Suprapubic skin (tissue), 4 donors: ENCODE results near the gene PTPRM.

Experiments
- EP300 ChIP-seq: sonication (generic); formaldehyde crosslinking; IDR thresholded peaks from one replicate; pipeline ENCODE4 v1.6.1; 2017; ENCODE audit warnings: antibody characterized with exemption
- POLR2A ChIP-seq, 2 donors: fragments of 450-650 bp; IDR thresholded peaks; one replicate each; pipeline ENCODE4 v1.6.1; 2017; ENCODE audit warnings: antibody characterized with exemption in 2 of 2, mild to moderate bottlenecking in 2 of 2, moderate library complexity in 2 of 2
- POLR2AphosphoS5 ChIP-seq, 3 donors: sonication (generic); formaldehyde crosslinking; IDR thresholded peaks; one replicate each; pipeline ENCODE4 v1.6.1; 2017; ENCODE audit warnings: antibody characterized with exemption in 3 of 3
- TF ChIP-seq, protein P1 (sequence below), 2 donors: fragments of 200-600 bp in 1 of 2; fragments of 450-650 bp in 1 of 2; sonication (generic) in 1 of 2; IDR thresholded peaks; one replicate each; pipeline ENCODE4 v1.5.1; 2016 to 2019; ENCODE audit warnings: antibody characterized with exemption in 2 of 2, mild to moderate bottlenecking in 1 of 2, moderate library complexity in 1 of 2

DNA sequence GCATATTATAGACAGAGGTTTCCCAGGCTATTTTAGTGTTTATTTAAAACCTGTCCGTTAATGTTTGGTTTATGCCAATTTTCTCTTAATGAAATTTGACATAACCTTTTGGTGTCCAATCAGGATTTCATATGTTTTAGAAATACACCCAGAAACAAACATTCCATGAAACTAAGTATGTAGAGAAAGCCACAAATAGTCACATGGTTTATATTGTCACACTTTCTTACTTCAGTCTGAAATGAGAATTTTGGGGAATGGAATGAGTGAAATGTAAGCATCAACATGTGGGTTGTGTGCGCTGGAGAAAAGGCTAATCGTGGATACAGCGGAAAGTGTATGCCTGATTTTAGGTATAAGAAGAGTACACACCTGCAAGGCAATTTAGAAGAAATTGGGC, 765.2 kb downstream of the PTPRM start:
- TF ChIP-seq POLR2AphosphoS5 (IDR thresholded peaks at IDR 0.05) (no peak), EP300 (no peak), POLR2A (IDR thresholded peaks at IDR 0.05) (no peak)
- TF ChIP-seq, protein P1, sequence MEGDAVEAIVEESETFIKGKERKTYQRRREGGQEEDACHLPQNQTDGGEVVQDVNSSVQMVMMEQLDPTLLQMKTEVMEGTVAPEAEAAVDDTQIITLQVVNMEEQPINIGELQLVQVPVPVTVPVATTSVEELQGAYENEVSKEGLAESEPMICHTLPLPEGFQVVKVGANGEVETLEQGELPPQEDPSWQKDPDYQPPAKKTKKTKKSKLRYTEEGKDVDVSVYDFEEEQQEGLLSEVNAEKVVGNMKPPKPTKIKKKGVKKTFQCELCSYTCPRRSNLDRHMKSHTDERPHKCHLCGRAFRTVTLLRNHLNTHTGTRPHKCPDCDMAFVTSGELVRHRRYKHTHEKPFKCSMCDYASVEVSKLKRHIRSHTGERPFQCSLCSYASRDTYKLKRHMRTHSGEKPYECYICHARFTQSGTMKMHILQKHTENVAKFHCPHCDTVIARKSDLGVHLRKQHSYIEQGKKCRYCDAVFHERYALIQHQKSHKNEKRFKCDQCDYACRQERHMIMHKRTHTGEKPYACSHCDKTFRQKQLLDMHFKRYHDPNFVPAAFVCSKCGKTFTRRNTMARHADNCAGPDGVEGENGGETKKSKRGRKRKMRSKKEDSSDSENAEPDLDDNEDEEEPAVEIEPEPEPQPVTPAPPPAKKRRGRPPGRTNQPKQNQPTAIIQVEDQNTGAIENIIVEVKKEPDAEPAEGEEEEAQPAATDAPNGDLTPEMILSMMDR (IDR thresholded peaks at IDR 0.05) = no peak
